NT2/D1 (cell line): Measurements from ENCODE around the gene ZNF614.
"Not testable (repeated sequence)": the region's sequence is repeated elsewhere in the genome, so short reads cannot be mapped to it uniquely, and the experiment has no call there.

Experiments used
- SUZ12 ChIP-seq: IDR thresholded peaks from 2 replicates; pipeline ENCODE4 v1.6.1; 2011; ENCODE audit not compliant: insufficient read length, insufficient read depth; ENCODE audit errors: extremely low read depth
- YY1 ChIP-seq: IDR thresholded peaks from 2 replicates; pipeline ENCODE4 v1.6.1; 2011; ENCODE audit not compliant: insufficient read length, insufficient read depth
- ZNF274 ChIP-seq: IDR thresholded peaks from 2 replicates; pipeline ENCODE4 v1.6.1; 2011; ENCODE audit warnings: mild to moderate bottlenecking, low read depth, low read length

DNA sequence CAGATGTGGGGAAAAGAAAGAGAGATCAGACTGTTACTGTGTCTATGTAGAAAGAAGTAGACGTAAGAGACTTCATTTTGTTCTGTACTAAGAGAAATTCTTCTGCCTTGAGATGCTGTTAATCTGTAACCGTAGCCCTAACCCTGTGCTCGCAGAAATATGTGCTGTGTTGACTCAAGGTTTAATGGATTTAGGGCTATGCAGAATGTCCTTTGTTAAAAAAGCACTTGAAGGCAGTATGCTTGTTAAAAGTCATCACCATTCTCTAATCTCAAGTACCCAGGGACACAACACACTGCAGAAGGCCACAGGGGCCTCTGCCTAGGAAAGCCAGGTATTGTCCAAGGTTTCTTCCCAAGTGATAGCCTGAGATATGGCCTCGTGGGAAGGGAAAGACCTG is 3.7 kb downstream of the ZNF614 start:
- not testable (repeated sequence) for TF ChIP-seq ZNF274, YY1, SUZ12
